ENCODE results near the gene LANCL2. TPM values are rescaled to one million over a fixed set of nuclear protein-coding genes. Genes with fewer than 3 reads are reported as not detected.

Gene LANCL2
- polyA plus RNA-seq, 4 donors, result 12.1 to 19.4 (median 13.8) TPM

DNA sequence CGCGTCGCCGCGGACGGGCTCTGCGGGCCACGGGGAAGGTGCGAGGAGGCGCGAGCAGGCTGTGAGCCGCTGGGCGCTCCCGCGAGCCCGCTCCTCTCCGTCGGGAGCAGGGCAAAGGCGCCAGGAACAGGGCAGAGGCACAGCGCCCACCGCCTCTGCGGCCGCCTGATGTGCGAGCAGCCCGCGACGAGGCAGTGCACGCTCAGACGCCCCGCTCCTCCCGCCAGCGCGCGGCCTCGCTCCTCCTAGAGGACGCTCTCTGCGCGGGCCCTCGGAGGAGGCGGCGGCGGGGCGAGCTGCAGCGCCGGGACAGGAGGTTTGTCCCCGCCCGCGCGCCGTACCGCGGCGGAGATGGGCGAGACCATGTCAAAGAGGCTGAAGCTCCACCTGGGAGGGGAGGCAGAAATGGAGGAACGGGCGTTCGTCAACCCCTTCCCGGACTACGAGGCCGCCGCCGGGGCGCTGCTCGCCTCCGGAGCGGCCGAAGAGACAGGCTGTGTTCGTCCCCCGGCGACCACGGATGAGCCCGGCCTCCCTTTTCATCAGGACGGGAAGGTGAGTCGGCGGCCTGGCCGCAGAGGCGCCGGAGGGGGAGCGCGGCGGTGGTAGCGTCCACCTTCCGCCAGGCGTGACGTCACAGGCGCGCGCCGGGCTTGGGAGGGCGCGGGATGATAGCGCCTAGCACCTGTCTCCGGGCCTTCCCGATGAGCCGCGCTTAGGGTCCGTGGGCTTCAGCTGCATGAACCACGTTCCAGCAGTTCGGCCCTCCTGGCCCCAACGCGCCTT lies 731 bp downstream of the LANCL2 start:
- Histone ChIP-seq H3K27ac (ENCODE audit: low read depth in 1 of 3, low read length in 2 of 3) (peak overlapping the region; percentile 96 to 99 (median 97)), H3K36me3 (ENCODE audit: control insufficient read depth in 3 of 3, insufficient read depth in 2 of 3, low read depth in 1 of 3, low read length in 3 of 3) (no peaks in the 10 kb centered on the region), H3K4me3 (ENCODE audit: low read depth in 1 of 3, low read length in 3 of 3) (peak overlapping the region; percentile 74 to 97 (median 86)), H3K4me1 (ENCODE audit: control insufficient read depth in 3 of 3, insufficient read depth in 2 of 3, low read depth in 1 of 3, low read length in 2 of 3) (peaks cover 0 to 18% (median 0%) of the 10 kb centered on the region in 3 donors), H3K9me3 (ENCODE audit: control insufficient read depth in 2 of 2, insufficient read depth in 1 of 2, low read depth in 1 of 2, low read length in 1 of 2) (no peaks in the 10 kb centered on the region), H3K27me3 (ENCODE audit: control insufficient read depth in 3 of 3, insufficient read depth in 3 of 3, low read length in 3 of 3) (no peaks in the 10 kb centered on the region)
- DNase-seq, result peak; percentile 95 to 99
- FAIRE-seq, result no peak
- 0 to 1% (median 0%) methylated on average over 52 to 101 of the region's 101 CpGs for WGBS, 3 donors

DNA sequence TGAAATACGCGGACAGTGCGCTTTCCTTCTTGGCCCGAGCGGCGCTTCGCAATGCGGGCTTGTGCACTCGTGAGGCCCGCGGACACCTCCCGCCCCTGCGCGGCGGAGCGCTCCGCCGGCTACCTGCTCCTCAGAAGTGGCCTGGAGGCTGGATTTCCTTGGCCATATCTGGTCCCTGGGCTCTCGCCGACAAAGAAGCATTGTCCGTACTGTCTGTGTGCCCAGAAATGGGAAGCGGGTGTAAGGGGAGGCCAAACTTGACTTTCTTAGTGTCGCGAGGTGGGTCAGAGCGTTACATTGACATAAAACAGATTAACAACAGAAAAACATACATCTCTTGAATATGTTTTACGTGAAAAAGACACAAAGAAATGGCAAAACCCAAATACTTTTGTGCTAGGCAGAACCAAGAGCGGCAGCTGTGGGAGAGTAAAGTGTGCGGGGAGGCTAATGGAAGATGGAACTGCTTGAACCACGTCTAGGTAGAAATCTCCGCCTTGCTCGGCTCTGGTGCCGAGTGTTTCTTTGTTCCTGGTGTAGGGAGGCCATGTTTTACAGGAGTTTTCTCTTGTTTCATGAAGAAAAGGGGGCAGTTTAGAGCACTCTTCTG lies 1.4 kb downstream of the LANCL2 start:
- Histone ChIP-seq H3K36me3 (ENCODE audit: control insufficient read depth in 3 of 3, insufficient read depth in 2 of 3, low read depth in 1 of 3, low read length in 3 of 3) (no peaks in the 10 kb centered on the region), H3K4me1 (ENCODE audit: control insufficient read depth in 3 of 3, insufficient read depth in 2 of 3, low read depth in 1 of 3, low read length in 2 of 3) (peaks cover 0 to 18% (median 0%) of the 10 kb centered on the region in 3 donors), H3K4me3 (ENCODE audit: low read depth in 1 of 3, low read length in 3 of 3) (peak overlapping the region; percentile 74 to 97 (median 86)), H3K9me3 (ENCODE audit: control insufficient read depth in 2 of 2, insufficient read depth in 1 of 2, low read depth in 1 of 2, low read length in 1 of 2) (no peaks in the 10 kb centered on the region), H3K27ac (ENCODE audit: low read depth in 1 of 3, low read length in 2 of 3) (peak overlapping the region; percentile 96 to 99 (median 97)), H3K27me3 (ENCODE audit: control insufficient read depth in 3 of 3, insufficient read depth in 3 of 3, low read length in 3 of 3) (no peaks in the 10 kb centered on the region)
- DNase-seq (peak in 1 of 2 donors; percentile 33), FAIRE-seq (no peak)
- WGBS, 3 donors, result 0 to 1% (median 0%) methylated on average over 30 to 32 of the region's 32 CpGs

DNA sequence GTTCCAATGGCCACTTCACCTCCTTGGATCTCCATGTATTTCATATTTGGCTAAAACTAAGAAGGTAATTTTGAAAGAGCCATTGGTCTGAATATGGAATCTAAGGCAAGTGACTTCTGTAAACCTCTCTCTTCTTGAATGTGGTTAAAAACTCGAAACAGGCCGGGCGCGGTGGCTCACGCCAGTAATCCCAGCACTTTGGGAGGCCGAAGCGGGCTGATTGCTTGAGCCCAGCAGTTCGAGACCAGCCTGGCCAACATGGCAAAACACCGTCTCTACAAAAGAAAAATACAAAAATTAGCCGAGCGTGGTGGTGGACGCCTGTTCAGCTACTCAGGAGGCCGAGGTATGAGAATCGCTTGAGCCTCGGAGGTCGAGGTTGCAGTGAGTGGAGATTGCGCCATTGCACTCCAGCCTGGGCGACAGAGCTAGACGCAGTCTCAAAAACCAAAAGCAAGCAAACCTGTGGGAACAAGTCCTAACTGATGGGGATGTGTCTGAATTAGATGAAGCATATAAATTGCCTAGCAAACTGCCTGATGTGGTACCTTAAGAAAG lies 2.2 kb downstream of the LANCL2 start:
- 96 to 97% (median 96%) methylated on average over 19 of the region's 19 CpGs for WGBS, 3 donors
- FAIRE-seq (no peak), DNase-seq (no peak)
- Histone ChIP-seq H3K4me1 (ENCODE audit: control insufficient read depth in 3 of 3, insufficient read depth in 2 of 3, low read depth in 1 of 3, low read length in 2 of 3) (peaks cover 0 to 22% (median 0%) of the 10 kb centered on the region in 3 donors), H3K4me3 (ENCODE audit: low read depth in 1 of 3, low read length in 3 of 3) (peak overlapping the region in 2 of 3 donors; percentile 74 to 97), H3K9me3 (ENCODE audit: control insufficient read depth in 2 of 2, insufficient read depth in 1 of 2, low read depth in 1 of 2, low read length in 1 of 2) (no peaks in the 10 kb centered on the region), H3K27ac (ENCODE audit: low read depth in 1 of 3, low read length in 2 of 3) (peak overlapping the region; percentile 96 to 99 (median 97)), H3K27me3 (ENCODE audit: control insufficient read depth in 3 of 3, insufficient read depth in 3 of 3, low read length in 3 of 3) (no peaks in the 10 kb centered on the region), H3K36me3 (ENCODE audit: control insufficient read depth in 3 of 3, insufficient read depth in 2 of 3, low read depth in 1 of 3, low read length in 3 of 3) (no peaks in the 10 kb centered on the region)

DNA sequence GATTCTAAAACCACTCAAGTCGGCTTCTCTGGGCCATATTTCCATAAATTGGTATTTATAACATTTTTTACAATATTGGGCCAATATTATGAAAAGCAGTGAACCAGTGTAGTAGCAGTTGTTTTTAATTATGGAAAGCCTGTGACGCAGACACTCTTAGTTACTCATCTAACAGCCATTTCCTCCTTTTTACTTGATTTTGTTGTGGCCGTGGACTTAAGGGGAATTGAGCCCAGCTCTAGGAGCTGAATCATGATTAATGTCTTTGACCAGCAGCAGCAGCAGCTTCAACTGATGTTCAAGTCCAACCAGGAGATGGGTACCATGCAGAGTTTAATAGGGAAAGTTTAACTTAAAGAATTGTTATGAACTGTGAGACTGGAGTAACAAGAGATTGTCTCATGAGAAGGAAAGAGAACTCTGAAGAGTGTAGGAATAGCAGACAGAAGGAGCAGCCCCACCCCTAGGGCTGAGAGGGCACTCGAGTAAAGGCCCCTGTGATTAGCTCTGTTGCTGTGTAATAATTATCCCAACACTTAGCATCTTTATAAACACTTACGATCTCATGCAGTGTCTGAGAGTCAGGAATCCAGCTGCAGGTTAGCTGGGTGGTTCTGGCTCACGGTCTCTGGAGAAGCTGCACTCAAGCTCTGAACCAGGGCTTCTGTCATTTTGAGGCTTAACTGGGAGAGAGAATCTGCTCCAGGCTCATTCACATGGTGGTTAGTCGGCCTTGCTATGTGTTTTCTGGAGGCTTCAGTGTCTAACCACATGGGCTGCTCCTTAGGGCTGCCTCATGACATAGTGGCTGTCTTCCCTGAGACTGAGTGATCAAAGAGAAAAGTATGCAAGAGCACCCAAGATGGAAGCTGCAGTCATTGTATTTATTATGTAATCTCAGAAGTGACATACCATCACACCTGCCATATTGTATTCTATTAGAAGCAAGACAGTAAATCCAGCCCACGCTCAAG lies 4.6 kb downstream of the LANCL2 start:
- peak in 1 of 2 donors; percentile 65 for DNase-seq
- no peak overlapping the region for H3K4me3 ChIP-seq (ENCODE audit: low read depth in 1 of 3, low read length in 3 of 3)
- no peaks in the 10 kb centered on the region for H3K27me3 ChIP-seq (ENCODE audit: control insufficient read depth in 3 of 3, insufficient read depth in 3 of 3, low read length in 3 of 3)
- peaks cover 0 to 19% (median 0%) of the 10 kb centered on the region in 3 donors for H3K4me1 ChIP-seq (ENCODE audit: control insufficient read depth in 3 of 3, insufficient read depth in 2 of 3, low read depth in 1 of 3, low read length in 2 of 3)
- no peaks in the 10 kb centered on the region for H3K9me3 ChIP-seq (ENCODE audit: control insufficient read depth in 2 of 2, insufficient read depth in 1 of 2, low read depth in 1 of 2, low read length in 1 of 2)
- H3K36me3 ChIP-seq (ENCODE audit: control insufficient read depth in 3 of 3, insufficient read depth in 2 of 3, low read depth in 1 of 3, low read length in 3 of 3), result peaks cover 0 to 2% (median 0%) of the 10 kb centered on the region in 3 donors
- no peak overlapping the region for H3K27ac ChIP-seq (ENCODE audit: low read depth in 1 of 3, low read length in 2 of 3)
- WGBS, 3 donors, result 77 to 84% (median 77%) methylated on average over 8 of the region's 8 CpGs
- no peak for FAIRE-seq

DNA sequence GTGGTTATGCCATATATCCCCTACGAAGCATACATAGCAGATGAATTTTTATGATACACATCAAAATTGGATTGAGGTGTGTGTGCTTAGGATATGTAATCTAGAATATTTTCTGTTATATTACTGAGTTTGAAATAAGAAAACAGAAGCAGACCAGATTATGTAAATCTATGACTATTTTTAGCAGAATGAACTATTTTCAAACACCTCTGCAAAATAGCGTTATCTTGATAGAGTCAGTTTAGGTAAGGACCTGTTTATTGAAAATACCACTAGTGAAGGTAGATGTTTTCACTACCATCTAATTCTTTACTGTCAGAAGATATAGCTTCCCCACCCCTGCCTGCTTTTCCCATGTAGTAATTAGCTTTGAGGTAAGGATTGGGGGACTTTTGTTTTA lies 9.1 kb downstream of the LANCL2 start:
- WGBS, 3 donors, result 83 to 87% (median 87%) methylated on average over 2 of the region's 2 CpGs
- DNase-seq (no peak), FAIRE-seq (no peak)
- H3K27me3 ChIP-seq (ENCODE audit: control insufficient read depth in 3 of 3, insufficient read depth in 3 of 3, low read length in 3 of 3), result no peaks in the 10 kb centered on the region
- no peak overlapping the region for H3K27ac ChIP-seq (ENCODE audit: low read depth in 1 of 3, low read length in 2 of 3)
- H3K36me3 ChIP-seq (ENCODE audit: control insufficient read depth in 3 of 3, insufficient read depth in 2 of 3, low read depth in 1 of 3, low read length in 3 of 3), result peaks cover 0 to 7% (median 0%) of the 10 kb centered on the region in 3 donors
- H3K4me1 ChIP-seq (ENCODE audit: control insufficient read depth in 3 of 3, insufficient read depth in 2 of 3, low read depth in 1 of 3, low read length in 2 of 3), result peaks cover 0 to 13% (median 0%) of the 10 kb centered on the region in 3 donors
- H3K9me3 ChIP-seq (ENCODE audit: control insufficient read depth in 2 of 2, insufficient read depth in 1 of 2, low read depth in 1 of 2, low read length in 1 of 2), result no peaks in the 10 kb centered on the region
- no peak overlapping the region for H3K4me3 ChIP-seq (ENCODE audit: low read depth in 1 of 3, low read length in 3 of 3)

DNA sequence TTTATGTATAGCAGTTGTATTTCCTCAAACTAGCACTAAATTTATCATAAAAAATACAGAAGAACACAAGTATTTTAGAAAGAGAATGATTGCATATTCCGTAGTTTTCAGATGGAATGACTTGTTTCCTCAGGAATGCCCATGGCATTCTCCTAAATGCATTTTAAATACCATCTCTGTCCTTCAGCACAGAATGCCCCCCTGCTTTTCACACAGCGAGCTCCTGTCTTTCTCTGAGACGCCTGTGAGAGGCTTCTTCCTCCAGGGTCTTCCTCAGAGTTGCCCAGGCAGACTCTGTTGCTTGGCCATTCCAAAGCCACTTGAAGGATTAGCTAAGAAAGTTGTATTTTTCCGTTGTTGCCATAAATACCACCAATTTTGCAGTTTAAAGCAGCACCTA lies 10.1 kb downstream of the LANCL2 start:
- WGBS, 3 donors, result 89 to 96% (median 92%) methylated on average over 4 of the region's 4 CpGs
- Histone ChIP-seq H3K4me1 (ENCODE audit: control insufficient read depth in 3 of 3, insufficient read depth in 2 of 3, low read depth in 1 of 3, low read length in 2 of 3) (peaks cover 0 to 7% (median 0%) of the 10 kb centered on the region in 3 donors), H3K27me3 (ENCODE audit: control insufficient read depth in 3 of 3, insufficient read depth in 3 of 3, low read length in 3 of 3) (no peaks in the 10 kb centered on the region), H3K9me3 (ENCODE audit: control insufficient read depth in 2 of 2, insufficient read depth in 1 of 2, low read depth in 1 of 2, low read length in 1 of 2) (no peaks in the 10 kb centered on the region), H3K36me3 (ENCODE audit: control insufficient read depth in 3 of 3, insufficient read depth in 2 of 3, low read depth in 1 of 3, low read length in 3 of 3) (peaks cover 0 to 7% (median 0%) of the 10 kb centered on the region in 3 donors), H3K4me3 (ENCODE audit: low read depth in 1 of 3, low read length in 3 of 3) (no peak overlapping the region), H3K27ac (ENCODE audit: low read depth in 1 of 3, low read length in 2 of 3) (no peak overlapping the region)
- no peak for FAIRE-seq
- DNase-seq, result no peak

DNA sequence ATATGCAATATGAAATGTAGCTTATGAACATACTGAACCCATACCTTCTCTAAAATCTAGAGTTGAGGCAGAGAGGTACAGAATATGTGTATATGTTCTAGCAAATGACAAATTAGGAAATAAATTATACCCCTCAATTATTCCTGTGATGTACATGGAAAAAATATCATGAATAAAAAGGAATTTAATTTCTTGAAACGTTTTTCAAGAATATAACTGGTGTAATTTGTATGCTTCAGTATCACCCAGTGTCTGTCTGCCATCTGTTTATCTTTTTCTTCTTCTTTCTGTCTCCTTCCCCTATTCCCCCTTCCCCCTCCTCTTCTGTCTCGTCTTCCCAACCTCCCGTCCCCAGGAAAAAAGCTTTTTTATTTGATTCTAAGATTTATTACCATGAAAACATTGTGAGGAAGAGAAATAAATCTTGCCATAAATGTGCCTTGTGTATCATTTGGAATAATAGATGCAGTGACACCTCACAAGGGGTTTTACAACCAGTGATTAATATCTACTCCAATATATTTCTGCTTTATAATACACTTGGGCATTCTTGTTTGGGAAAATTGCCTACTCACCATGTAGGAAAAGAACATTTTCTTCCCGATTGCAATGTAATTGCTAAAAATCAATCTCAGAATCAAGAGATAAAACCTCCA lies 12.2 kb downstream of the LANCL2 start:
- 78 to 89% (median 86%) methylated on average over 4 of the region's 4 CpGs for WGBS, 3 donors
- no peaks in the 10 kb centered on the region for H3K4me1 ChIP-seq (ENCODE audit: control insufficient read depth in 3 of 3, insufficient read depth in 2 of 3, low read depth in 1 of 3, low read length in 2 of 3)
- no peaks in the 10 kb centered on the region for H3K27me3 ChIP-seq (ENCODE audit: control insufficient read depth in 3 of 3, insufficient read depth in 3 of 3, low read length in 3 of 3)
- DNase-seq (no peak), FAIRE-seq (no peak)
- H3K9me3 ChIP-seq (ENCODE audit: control insufficient read depth in 2 of 2, insufficient read depth in 1 of 2, low read depth in 1 of 2, low read length in 1 of 2), result peaks cover 0 to under 1% of the 10 kb centered on the region in 2 donors
- H3K36me3 ChIP-seq (ENCODE audit: control insufficient read depth in 3 of 3, insufficient read depth in 2 of 3, low read depth in 1 of 3, low read length in 3 of 3), result peaks cover 0 to 7% (median 0%) of the 10 kb centered on the region in 3 donors
- no peak overlapping the region for H3K27ac ChIP-seq (ENCODE audit: low read depth in 1 of 3, low read length in 2 of 3)
- H3K4me3 ChIP-seq (ENCODE audit: low read depth in 1 of 3, low read length in 3 of 3), result no peak overlapping the region
